ENCODE results near the gene FIP1L1. TPM values are rescaled to one million over a fixed set of nuclear protein-coding genes. Genes with fewer than 3 reads are reported as not detected.
"Not testable (repeated sequence)": the region's sequence is repeated elsewhere in the genome, so short reads cannot be mapped to it uniquely, and the experiment has no call there.

Gene FIP1L1
- total and polyA plus RNA-seq, 4 donors = 33.2 to 49.8 (median 41.2) TPM

DNA sequence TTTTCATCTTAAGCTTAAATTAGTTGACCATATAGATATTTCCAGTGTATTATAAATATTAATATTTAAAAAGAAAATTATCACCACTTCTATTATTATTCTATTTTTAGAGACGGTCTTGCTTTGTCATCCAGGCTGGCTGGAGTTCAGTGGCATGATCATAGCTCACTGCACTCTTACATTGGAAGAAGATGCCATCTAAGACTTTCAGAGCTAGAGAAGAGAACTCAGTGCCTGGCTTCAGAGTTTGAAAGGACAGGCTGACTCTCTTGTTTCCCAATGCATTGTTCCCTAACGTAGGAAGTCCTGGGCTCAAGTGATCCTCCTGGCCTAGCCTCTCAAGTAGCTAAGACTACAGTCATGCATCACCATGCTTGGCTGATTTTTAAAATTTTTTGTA is 75.9 kb downstream of the FIP1L1 start:
- ATAC-seq (ENCODE audit: low FRiP score) (no peak), DNase-seq (no peak)
- intact Hi-C loops (cut with DNase I) = no loop called here
- peaks cover 2 to 4% of the 10 kb centered on the region in 2 donors for H3K36me3 ChIP-seq (ENCODE audit: control insufficient read depth in 1 of 2, insufficient read depth in 2 of 2, low read length in 1 of 2)
- H3K4me1 ChIP-seq (ENCODE audit: control insufficient read depth in 1 of 2, insufficient read depth in 2 of 2, low read length in 2 of 2) = peaks cover 0 to 3% of the 10 kb centered on the region in 2 donors
- no peaks in the 10 kb centered on the region for H3K9me3 ChIP-seq (ENCODE audit: control insufficient read depth, low read length)
- H3K27me3 ChIP-seq (ENCODE audit: control insufficient read depth in 1 of 2, insufficient read depth in 2 of 2, low read length in 1 of 2) = no peaks in the 10 kb centered on the region
- no peak overlapping the region for H3K4me3 ChIP-seq (ENCODE audit: low read length in 2 of 2)
- H3K27ac ChIP-seq (ENCODE audit: low read depth in 1 of 2, low read length in 2 of 2) = no peak overlapping the region
- 61 to 62% methylated on average over 2 of the region's 2 CpGs for WGBS, 2 donors

DNA sequence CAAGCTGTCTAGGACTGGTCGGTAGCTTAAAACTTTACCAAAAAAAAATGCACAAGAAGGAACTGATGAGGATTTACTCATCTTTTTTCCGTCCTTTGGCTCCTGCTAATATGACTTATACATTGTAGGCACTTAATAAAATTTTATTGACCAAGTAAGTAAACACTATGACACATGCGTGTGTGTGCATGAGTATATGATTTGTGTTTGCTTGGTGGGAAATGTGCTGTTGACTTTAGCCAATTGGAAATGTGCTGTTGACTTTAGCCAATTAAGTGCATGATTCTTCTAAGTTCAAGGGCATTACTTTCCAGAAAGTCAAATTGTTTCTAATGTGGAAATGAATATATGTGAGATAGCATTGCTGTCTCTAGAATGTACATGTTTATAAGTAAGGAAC is 78.3 kb downstream of the FIP1L1 start:
- intact Hi-C loops (cut with DNase I) = no loop called here
- DNase-seq = no peak
- WGBS, 2 donors = 87 to 89% methylated on average over 3 of the region's 3 CpGs
- no peak for ATAC-seq (ENCODE audit: low FRiP score)
- H3K36me3 ChIP-seq (ENCODE audit: control insufficient read depth in 1 of 2, insufficient read depth in 2 of 2, low read length in 1 of 2) = peaks cover 2 to 4% of the 10 kb centered on the region in 2 donors
- H3K4me1 ChIP-seq (ENCODE audit: control insufficient read depth in 1 of 2, insufficient read depth in 2 of 2, low read length in 2 of 2) = peaks cover 0 to 3% of the 10 kb centered on the region in 2 donors
- no peaks in the 10 kb centered on the region for H3K27me3 ChIP-seq (ENCODE audit: control insufficient read depth in 1 of 2, insufficient read depth in 2 of 2, low read length in 1 of 2)
- no peak overlapping the region for H3K4me3 ChIP-seq (ENCODE audit: low read length in 2 of 2)
- no peak overlapping the region for H3K27ac ChIP-seq (ENCODE audit: low read depth in 1 of 2, low read length in 2 of 2)
- no peaks in the 10 kb centered on the region for H3K9me3 ChIP-seq (ENCODE audit: control insufficient read depth, low read length)

DNA sequence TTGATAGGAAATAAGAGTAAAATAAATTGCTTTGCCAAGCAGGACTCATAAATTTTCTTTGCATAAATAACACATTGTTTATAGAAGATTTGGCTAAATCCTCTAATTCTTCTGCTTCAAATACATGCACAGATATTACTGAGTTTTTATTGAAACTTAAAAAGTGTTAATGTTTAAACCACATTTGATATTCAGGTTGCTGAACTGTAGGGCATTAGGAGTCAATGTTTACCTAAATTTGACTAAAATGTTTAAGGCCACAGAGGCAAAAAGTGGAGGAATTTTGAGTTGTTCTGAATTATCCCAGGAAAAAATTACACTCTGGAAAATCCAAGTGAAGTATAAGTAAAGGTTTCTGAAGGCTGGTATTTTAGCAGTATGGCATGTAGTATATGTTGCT is 78.7 kb downstream of the FIP1L1 start:
- no peaks in the 10 kb centered on the region for H3K9me3 ChIP-seq (ENCODE audit: control insufficient read depth, low read length)
- DNase-seq (no peak), ATAC-seq (ENCODE audit: low FRiP score) (no peak)
- peaks cover 2 to 4% of the 10 kb centered on the region in 2 donors for H3K36me3 ChIP-seq (ENCODE audit: control insufficient read depth in 1 of 2, insufficient read depth in 2 of 2, low read length in 1 of 2)
- intact Hi-C loops (cut with DNase I) = no loop called here
- H3K27me3 ChIP-seq (ENCODE audit: control insufficient read depth in 1 of 2, insufficient read depth in 2 of 2, low read length in 1 of 2) = no peaks in the 10 kb centered on the region
- no peak overlapping the region for H3K4me3 ChIP-seq (ENCODE audit: low read length in 2 of 2)
- peaks cover 0 to 3% of the 10 kb centered on the region in 2 donors for H3K4me1 ChIP-seq (ENCODE audit: control insufficient read depth in 1 of 2, insufficient read depth in 2 of 2, low read length in 2 of 2)
- no peak overlapping the region for H3K27ac ChIP-seq (ENCODE audit: low read depth in 1 of 2, low read length in 2 of 2)

DNA sequence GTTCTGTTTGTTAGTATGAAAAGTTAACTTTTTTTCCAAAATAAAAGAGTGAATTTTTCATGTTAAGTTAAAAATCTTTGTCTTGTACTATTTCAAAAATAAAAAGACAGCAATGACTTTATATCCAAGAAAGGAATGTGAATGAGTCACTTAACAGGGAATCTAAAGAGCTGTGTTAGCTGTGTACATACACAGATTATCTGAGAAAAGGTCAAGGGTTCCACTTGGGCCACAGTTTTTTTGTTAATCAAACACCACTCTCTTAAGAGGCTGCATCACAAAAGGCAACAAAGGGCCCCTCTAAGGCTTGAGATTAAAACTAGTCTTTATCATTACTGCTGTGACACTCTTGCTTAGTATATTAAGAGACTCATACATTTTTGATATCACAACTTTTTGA is 82.1 kb downstream of the FIP1L1 start:
- no peak for ATAC-seq (ENCODE audit: low FRiP score)
- intact Hi-C loops (cut with DNase I) = no loop called here
- no peak for DNase-seq
- H3K4me1 ChIP-seq (ENCODE audit: control insufficient read depth in 1 of 2, insufficient read depth in 2 of 2, low read length in 2 of 2) = no peaks in the 10 kb centered on the region
- H3K27me3 ChIP-seq (ENCODE audit: control insufficient read depth in 1 of 2, insufficient read depth in 2 of 2, low read length in 1 of 2) = no peaks in the 10 kb centered on the region
- H3K9me3 ChIP-seq (ENCODE audit: control insufficient read depth, low read length) = no peaks in the 10 kb centered on the region
- H3K27ac ChIP-seq (ENCODE audit: low read depth in 1 of 2, low read length in 2 of 2) = no peak overlapping the region
- no peak overlapping the region for H3K4me3 ChIP-seq (ENCODE audit: low read length in 2 of 2)
- peaks cover 0 to 2% of the 10 kb centered on the region in 2 donors for H3K36me3 ChIP-seq (ENCODE audit: control insufficient read depth in 1 of 2, insufficient read depth in 2 of 2, low read length in 1 of 2)

DNA sequence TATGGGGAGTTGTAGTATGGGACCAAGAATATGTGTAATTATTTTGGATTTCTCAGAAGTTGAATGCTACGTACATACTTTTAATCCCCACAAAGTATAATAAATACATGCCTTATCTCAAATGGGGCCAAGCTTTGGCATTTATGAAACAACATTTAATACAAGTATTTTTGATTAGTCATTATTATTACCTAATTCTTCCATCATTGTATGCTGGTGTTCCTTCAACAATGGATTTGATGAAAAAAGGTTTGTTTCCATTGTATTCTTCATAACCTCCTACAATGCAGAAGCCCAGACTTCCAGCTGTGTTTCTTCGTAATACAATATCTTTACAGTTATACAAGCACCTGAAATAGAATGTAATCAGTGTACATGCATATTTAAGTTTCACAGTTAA is 83.8 kb downstream of the FIP1L1 start:
- DNase-seq (no peak), ATAC-seq (ENCODE audit: low FRiP score) (no peak)
- no peaks in the 10 kb centered on the region for H3K36me3 ChIP-seq (ENCODE audit: control insufficient read depth in 1 of 2, insufficient read depth in 2 of 2, low read length in 1 of 2)
- intact Hi-C loops (cut with DNase I) = no loop called here
- no peak overlapping the region for H3K27ac ChIP-seq (ENCODE audit: low read depth in 1 of 2, low read length in 2 of 2)
- no peaks in the 10 kb centered on the region for H3K4me1 ChIP-seq (ENCODE audit: control insufficient read depth in 1 of 2, insufficient read depth in 2 of 2, low read length in 2 of 2)
- WGBS, 2 donors = 93 to 95% methylated on average over 2 of the region's 2 CpGs
- H3K9me3 ChIP-seq (ENCODE audit: control insufficient read depth, low read length) = no peaks in the 10 kb centered on the region
- H3K27me3 ChIP-seq (ENCODE audit: control insufficient read depth in 1 of 2, insufficient read depth in 2 of 2, low read length in 1 of 2) = no peaks in the 10 kb centered on the region
- no peak overlapping the region for H3K4me3 ChIP-seq (ENCODE audit: low read length in 2 of 2)

DNA sequence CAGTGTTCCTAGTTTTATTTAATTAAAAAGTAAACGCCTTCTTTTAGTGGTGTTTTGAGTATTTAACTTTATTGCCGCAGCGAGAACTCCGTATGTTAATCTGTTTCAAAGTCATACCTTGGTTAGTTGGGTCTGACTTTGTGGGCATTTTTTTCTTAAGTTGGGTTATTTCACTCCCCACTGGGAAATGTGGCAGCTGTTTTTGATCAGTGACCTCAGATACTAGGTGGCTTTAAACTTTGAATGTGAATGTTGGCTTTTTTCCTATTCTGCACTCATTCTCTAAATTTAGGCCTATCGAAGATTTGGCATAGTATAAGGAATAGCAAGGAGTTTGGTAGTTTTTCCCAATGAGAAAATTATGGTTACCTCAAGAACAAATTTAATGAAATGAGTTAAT is 85.9 kb downstream of the FIP1L1 start:
- H3K4me3 ChIP-seq (ENCODE audit: low read length in 2 of 2) = no peak overlapping the region
- DNase-seq (no peak), ATAC-seq (ENCODE audit: low FRiP score) (no peak)
- WGBS, 2 donors = 78 to 80% methylated on average over 5 of the region's 5 CpGs
- H3K4me1 ChIP-seq (ENCODE audit: control insufficient read depth in 1 of 2, insufficient read depth in 2 of 2, low read length in 2 of 2) = no peaks in the 10 kb centered on the region
- no peaks in the 10 kb centered on the region for H3K36me3 ChIP-seq (ENCODE audit: control insufficient read depth in 1 of 2, insufficient read depth in 2 of 2, low read length in 1 of 2)
- no peaks in the 10 kb centered on the region for H3K27me3 ChIP-seq (ENCODE audit: control insufficient read depth in 1 of 2, insufficient read depth in 2 of 2, low read length in 1 of 2)
- H3K9me3 ChIP-seq (ENCODE audit: control insufficient read depth, low read length) = no peaks in the 10 kb centered on the region
- no peak overlapping the region for H3K27ac ChIP-seq (ENCODE audit: low read depth in 1 of 2, low read length in 2 of 2)
- intact Hi-C loops (cut with DNase I) = no loop called here

DNA sequence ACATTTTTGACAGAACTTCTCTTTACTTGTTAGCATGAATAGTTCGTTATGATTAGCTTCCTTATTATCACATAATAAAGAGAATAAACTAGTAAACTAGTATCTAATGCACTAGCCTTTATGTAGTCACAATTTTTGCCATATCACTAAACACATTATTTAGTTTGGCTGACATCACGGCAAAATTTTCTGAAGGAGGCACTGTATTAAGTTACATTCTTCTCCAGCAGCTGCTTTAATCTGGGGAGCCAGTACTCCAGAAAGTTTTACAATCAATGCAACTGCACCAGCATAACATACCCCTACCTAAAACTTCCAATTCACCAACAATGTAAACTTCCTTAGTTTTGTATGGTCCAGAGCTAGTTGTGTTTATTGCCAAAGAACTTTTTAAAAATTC is 87.8 kb downstream of the FIP1L1 start:
- Histone ChIP-seq H3K4me3 (ENCODE audit: low read length in 2 of 2) (no peak overlapping the region), H3K4me1 (ENCODE audit: control insufficient read depth in 1 of 2, insufficient read depth in 2 of 2, low read length in 2 of 2) (no peaks in the 10 kb centered on the region), H3K27me3 (ENCODE audit: control insufficient read depth in 1 of 2, insufficient read depth in 2 of 2, low read length in 1 of 2) (no peaks in the 10 kb centered on the region), H3K9me3 (ENCODE audit: control insufficient read depth, low read length) (no peaks in the 10 kb centered on the region), H3K36me3 (ENCODE audit: control insufficient read depth in 1 of 2, insufficient read depth in 2 of 2, low read length in 1 of 2) (no peaks in the 10 kb centered on the region), H3K27ac (ENCODE audit: low read depth in 1 of 2, low read length in 2 of 2) (no peak overlapping the region)
- intact Hi-C loops (cut with DNase I) = no loop called here
- WGBS, 2 donors = 27 to 32% methylated on average over 2 of the region's 2 CpGs
- DNase-seq (no peak), ATAC-seq (ENCODE audit: low FRiP score) (no peak)

DNA sequence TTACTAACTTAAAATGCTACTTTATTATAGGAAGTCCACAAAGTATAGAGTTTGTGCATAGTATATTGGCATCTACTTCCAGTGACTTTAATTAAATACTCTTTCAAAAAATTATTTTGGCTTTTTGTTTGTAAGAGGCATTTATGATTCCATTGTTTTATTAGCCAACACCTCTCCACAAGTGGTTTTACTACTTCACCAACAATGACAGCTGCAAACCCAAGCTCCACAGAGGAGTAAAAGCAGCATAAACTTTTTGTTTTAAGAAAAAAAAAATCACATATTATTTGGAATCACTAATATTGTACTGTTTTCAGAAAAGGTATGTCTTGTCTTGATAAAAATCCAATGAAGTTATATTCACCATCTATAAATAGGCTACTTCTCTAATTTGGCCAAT is 88.5 kb downstream of the FIP1L1 start:
- H3K4me3 ChIP-seq (ENCODE audit: low read length in 2 of 2) = no peak overlapping the region
- no peaks in the 10 kb centered on the region for H3K27me3 ChIP-seq (ENCODE audit: control insufficient read depth in 1 of 2, insufficient read depth in 2 of 2, low read length in 1 of 2)
- H3K9me3 ChIP-seq (ENCODE audit: control insufficient read depth, low read length) = no peaks in the 10 kb centered on the region
- no peaks in the 10 kb centered on the region for H3K36me3 ChIP-seq (ENCODE audit: control insufficient read depth in 1 of 2, insufficient read depth in 2 of 2, low read length in 1 of 2)
- DNase-seq (no peak), ATAC-seq (ENCODE audit: low FRiP score) (no peak)
- intact Hi-C loops (cut with DNase I) = no loop called here
- no peaks in the 10 kb centered on the region for H3K4me1 ChIP-seq (ENCODE audit: control insufficient read depth in 1 of 2, insufficient read depth in 2 of 2, low read length in 2 of 2)
- H3K27ac ChIP-seq (ENCODE audit: low read depth in 1 of 2, low read length in 2 of 2) = no peak overlapping the region

DNA sequence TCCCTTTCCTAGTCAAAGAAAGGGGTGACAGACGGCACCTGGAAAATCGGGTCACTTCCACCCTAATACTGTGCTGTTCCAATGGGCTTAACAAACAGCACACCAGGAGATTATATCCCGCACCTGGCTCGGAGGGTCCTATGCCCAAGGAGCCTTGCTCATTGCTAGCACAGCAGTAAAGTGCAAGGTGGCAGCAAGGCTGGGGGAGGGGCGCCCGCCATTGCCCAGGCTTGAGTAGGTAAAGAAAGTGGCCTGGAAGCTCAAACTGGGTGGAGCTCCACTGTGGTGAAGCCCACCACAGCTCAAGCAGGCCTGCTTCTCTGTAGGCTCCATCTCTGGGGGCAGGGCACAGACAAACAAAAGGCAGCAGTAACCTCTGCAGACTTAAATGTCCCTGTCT is 89.1 kb downstream of the FIP1L1 start:
- H3K4me1 ChIP-seq (ENCODE audit: control insufficient read depth in 1 of 2, insufficient read depth in 2 of 2, low read length in 2 of 2); H3K36me3 ChIP-seq (ENCODE audit: control insufficient read depth in 1 of 2, insufficient read depth in 2 of 2, low read length in 1 of 2); DNase-seq; H3K27me3 ChIP-seq (ENCODE audit: control insufficient read depth in 1 of 2, insufficient read depth in 2 of 2, low read length in 1 of 2); H3K4me3 ChIP-seq (ENCODE audit: low read length in 2 of 2); ATAC-seq (ENCODE audit: low FRiP score); intact Hi-C loops (cut with DNase I); H3K9me3 ChIP-seq (ENCODE audit: control insufficient read depth, low read length); H3K27ac ChIP-seq (ENCODE audit: low read depth in 1 of 2, low read length in 2 of 2): not testable (repeated sequence)
- WGBS, 2 donors = 99% methylated on average over 6 of the region's 6 CpGs

Data from aorta (tissue), 5 donors.